ENCODE measurements around the gene EXOG. TPM values are rescaled to one million over a fixed set of nuclear protein-coding genes. Genes with fewer than 3 reads are reported as not detected.

EXOG gene
- total and polyA plus RNA-seq, 2 of the 13 experiments (the other 11 are each of a cell fraction or from before 2014, with no cell fraction given): 5.5 to 9.5 TPM

DNA sequence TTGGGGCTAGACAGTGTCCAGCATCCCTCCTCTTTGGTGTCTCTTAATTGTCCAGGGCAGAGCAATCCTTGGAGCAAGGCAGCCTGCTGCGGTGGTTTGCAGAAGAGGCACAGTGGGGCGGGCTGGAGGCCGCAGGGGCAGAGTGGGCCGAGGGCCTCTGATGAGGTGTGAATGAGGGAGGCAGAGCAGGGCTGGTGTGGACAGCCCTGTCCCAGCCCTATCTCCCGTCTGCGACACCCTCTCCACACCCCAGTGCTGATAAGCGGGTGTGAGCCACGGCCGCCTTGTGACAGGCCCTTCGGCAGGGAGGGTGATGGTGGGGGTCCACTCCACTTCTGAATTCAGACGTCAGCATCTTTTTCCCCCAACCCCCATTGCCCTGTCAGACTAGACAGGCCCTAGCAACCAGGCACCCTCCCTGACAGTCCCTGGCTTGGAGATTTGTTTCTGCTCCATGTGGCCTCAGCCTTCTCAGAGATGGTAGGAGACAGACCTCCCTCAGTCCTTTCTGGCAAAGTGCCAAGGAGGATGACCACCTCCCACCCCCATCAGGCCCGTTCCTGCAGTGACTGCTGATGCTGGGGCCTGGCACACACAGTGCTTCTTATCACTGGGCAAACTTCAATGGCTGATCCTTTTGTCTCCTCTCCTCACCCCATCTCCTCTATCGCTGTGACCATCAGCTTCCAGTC lies 37.3 kb downstream of the EXOG start:
- Histone ChIP-seq H3K4me1 (ENCODE audit: insufficient read depth, low read length) (no peaks in the 10 kb centered on the region), H3K9ac (ENCODE audit: insufficient read depth, low read depth, low read length) (no peak overlapping the region), H3K9me3 (ENCODE audit: low read length) (no peaks in the 10 kb centered on the region), H3K4me2 (ENCODE audit: low read depth, low read length) (no peak overlapping the region), H3K4me3 (replicated peaks in 1 of 3; ENCODE audit: insufficient read depth in 1 of 3, low read depth in 2 of 3, low read length in 3 of 3) (no peak overlapping the region), H3K27me3 (ENCODE audit: control insufficient read depth in 1 of 2, insufficient read depth in 2 of 2, low read length in 2 of 2) (no peaks in the 10 kb centered on the region), H3K27ac (ENCODE audit: extremely low read length, insufficient read depth, low read length) (no peak overlapping the region), H2AFZ (ENCODE audit: low read length) (no peak overlapping the region), H3K79me2 (ENCODE audit: insufficient read depth, low read length) (no peaks in the 10 kb centered on the region), H3K36me3 (replicated peaks in 1 of 2; ENCODE audit: control insufficient read depth in 1 of 2, insufficient read depth in 2 of 2, low read length in 2 of 2) (no peaks in the 10 kb centered on the region), H4K20me1 (ENCODE audit: insufficient read depth, low read length) (no peaks in the 10 kb centered on the region)
- TF ChIP-seq HMG20A (CRISPR knock-in tag; IDR thresholded peaks at IDR 0.05; ENCODE audit: borderline replicate concordance) (no peak), LCORL (IDR thresholded peaks at IDR 0.05) (peak; percentile 83), LCORL (CRISPR knock-in tag; IDR thresholded peaks at IDR 0.05) (no peak)
- 96% methylated on average over 9 of the region's 13 CpGs for WGBS (ENCODE audit: low lambda C conversion rate)
- BruUV-seq (replicated peaks): no TSS peak
- in situ Hi-C loops (cut with HindIII; ENCODE audit: extremely low pct_ligation_motif_present, low pct_unique_long_range_greater_than_20kb) (loop anchor here (5.0 kb wide), 1 partner anchor 114 kb away; the partner anchor contains the start of gene SCN5A), intact Hi-C loops (cut with micrococcal nuclease; ENCODE audit: unreplicated experiment) (no loop called here)
- FAIRE-seq: no peak
- ChIA-PET CTCF (ENCODE audit: low intra/inter-chr PET ratio, low total read pairs) (no interaction called here), POLR2A (no interaction called here)
- no peak for DNase-seq (ENCODE audit: low spot score)
- no peak; the same call in 1 of the 3 replicates for ATAC-seq

DNA sequence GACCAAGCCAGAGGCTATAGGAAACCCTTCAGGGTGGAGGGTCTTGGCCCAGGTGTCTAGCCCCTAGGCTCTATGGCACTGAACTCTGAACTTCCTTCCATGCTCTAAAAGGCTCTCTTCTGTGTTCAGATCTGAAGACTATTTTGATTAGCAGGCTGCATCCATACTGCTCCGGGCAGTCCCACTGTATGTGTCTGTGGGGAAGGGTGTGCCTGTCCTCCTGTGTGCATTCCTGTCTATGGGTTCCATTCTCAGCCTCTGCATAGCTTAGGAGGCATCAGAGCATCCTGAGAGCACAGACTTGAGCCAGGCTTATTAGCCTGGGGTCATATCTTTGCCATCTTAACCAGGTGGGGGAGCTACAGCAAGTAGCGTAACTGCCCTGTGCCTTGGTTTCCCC lies 38.0 kb downstream of the EXOG start:
- DNase-seq (ENCODE audit: low spot score) (no peak), ATAC-seq (no peak), FAIRE-seq (no peak)
- intact Hi-C loops (cut with micrococcal nuclease; ENCODE audit: unreplicated experiment) (no loop called here), in situ Hi-C loops (cut with HindIII; ENCODE audit: extremely low pct_ligation_motif_present, low pct_unique_long_range_greater_than_20kb) (loop anchor here (5.0 kb wide), 1 partner anchor 113 kb away; the partner anchor contains the start of gene SCN5A)
- H3K4me2 ChIP-seq (ENCODE audit: low read depth, low read length): no peak overlapping the region
- POLR2A ChIA-PET: no interaction called here
- H3K36me3 ChIP-seq (replicated peaks in 1 of 2; ENCODE audit: control insufficient read depth in 1 of 2, insufficient read depth in 2 of 2, low read length in 2 of 2): no peaks in the 10 kb centered on the region
- TF ChIP-seq, protein P1, sequence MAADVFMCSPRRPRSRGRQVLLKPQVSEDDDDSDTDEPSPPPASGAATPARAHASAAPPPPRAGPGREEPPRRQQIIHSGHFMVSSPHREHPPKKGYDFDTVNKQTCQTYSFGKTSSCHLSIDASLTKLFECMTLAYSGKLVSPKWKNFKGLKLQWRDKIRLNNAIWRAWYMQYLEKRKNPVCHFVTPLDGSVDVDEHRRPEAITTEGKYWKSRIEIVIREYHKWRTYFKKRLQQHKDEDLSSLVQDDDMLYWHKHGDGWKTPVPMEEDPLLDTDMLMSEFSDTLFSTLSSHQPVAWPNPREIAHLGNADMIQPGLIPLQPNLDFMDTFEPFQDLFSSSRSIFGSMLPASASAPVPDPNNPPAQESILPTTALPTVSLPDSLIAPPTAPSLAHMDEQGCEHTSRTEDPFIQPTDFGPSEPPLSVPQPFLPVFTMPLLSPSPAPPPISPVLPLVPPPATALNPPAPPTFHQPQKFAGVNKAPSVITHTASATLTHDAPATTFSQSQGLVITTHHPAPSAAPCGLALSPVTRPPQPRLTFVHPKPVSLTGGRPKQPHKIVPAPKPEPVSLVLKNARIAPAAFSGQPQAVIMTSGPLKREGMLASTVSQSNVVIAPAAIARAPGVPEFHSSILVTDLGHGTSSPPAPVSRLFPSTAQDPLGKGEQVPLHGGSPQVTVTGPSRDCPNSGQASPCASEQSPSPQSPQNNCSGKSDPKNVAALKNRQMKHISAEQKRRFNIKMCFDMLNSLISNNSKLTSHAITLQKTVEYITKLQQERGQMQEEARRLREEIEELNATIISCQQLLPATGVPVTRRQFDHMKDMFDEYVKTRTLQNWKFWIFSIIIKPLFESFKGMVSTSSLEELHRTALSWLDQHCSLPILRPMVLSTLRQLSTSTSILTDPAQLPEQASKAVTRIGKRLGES (CRISPR knock-in tag; IDR thresholded peaks at IDR 0.05; ENCODE audit: borderline replicate concordance): no peak
- no peak for TF ChIP-seq ZFYVE20 (CRISPR knock-in tag; IDR thresholded peaks at IDR 0.05; ENCODE audit: borderline replicate concordance, low read depth)
- no peak for TF ChIP-seq TAF15 (IDR thresholded peaks at IDR 0.05; ENCODE audit: low read depth, low read length, poor library complexity, severe bottlenecking)
- no peak for TF ChIP-seq ZNF230 (CRISPR knock-in tag; IDR thresholded peaks at IDR 0.05)
- TF ChIP-seq TBL1XR1 (IDR thresholded peaks at IDR 0.05; ENCODE audit: borderline replicate concordance, low read length, partially characterized antibody): no peak
- TF ChIP-seq, protein P2, sequence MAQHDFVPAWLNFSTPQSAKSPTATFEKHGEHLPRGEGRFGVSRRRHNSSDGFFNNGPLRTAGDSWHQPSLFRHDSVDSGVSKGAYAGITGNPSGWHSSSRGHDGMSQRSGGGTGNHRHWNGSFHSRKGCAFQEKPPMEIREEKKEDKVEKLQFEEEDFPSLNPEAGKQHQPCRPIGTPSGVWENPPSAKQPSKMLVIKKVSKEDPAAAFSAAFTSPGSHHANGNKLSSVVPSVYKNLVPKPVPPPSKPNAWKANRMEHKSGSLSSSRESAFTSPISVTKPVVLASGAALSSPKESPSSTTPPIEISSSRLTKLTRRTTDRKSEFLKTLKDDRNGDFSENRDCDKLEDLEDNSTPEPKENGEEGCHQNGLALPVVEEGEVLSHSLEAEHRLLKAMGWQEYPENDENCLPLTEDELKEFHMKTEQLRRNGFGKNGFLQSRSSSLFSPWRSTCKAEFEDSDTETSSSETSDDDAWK (CRISPR knock-in tag; IDR thresholded peaks at IDR 0.05): no peak
- no peak for TF ChIP-seq ZNF34 (CRISPR knock-in tag; IDR thresholded peaks at IDR 0.05; ENCODE audit: borderline replicate concordance)
- no peaks in the 10 kb centered on the region for H3K27me3 ChIP-seq (ENCODE audit: control insufficient read depth in 1 of 2, insufficient read depth in 2 of 2, low read length in 2 of 2)
- BruUV-seq (replicated peaks): no TSS peak
- 100% methylated on average over 1 of the region's 2 CpGs for WGBS (ENCODE audit: low lambda C conversion rate)
- no peak overlapping the region for H3K27ac ChIP-seq (ENCODE audit: extremely low read length, insufficient read depth, low read length)
- CTCF ChIA-PET (ENCODE audit: low intra/inter-chr PET ratio, low total read pairs): no interaction called here
- H3K9ac ChIP-seq (ENCODE audit: insufficient read depth, low read depth, low read length): no peak overlapping the region
- H3K4me3 ChIP-seq (replicated peaks in 1 of 3; ENCODE audit: insufficient read depth in 1 of 3, low read depth in 2 of 3, low read length in 3 of 3): no peak overlapping the region
- no peaks in the 10 kb centered on the region for H3K4me1 ChIP-seq (ENCODE audit: insufficient read depth, low read length)
- H2AFZ ChIP-seq (ENCODE audit: low read length): no peak overlapping the region
- H3K9me3 ChIP-seq (ENCODE audit: low read length): no peaks in the 10 kb centered on the region
- no peaks in the 10 kb centered on the region for H3K79me2 ChIP-seq (ENCODE audit: insufficient read depth, low read length)
- no peaks in the 10 kb centered on the region for H4K20me1 ChIP-seq (ENCODE audit: insufficient read depth, low read length)
